Iris pigment epithelial cell (primary cell): ENCODE measurements around the gene HTATIP2.
A peak's percentile ranks its signal among the peaks of the same experiment; 100 is the strongest.
"Not testable (repeated sequence)": the region's sequence is repeated elsewhere in the genome, so short reads cannot be mapped to it uniquely, and the experiment has no call there.

Experiments used
- DNase-seq: peaks from one replicate; pipeline ENCODE4 v3.0.0-alpha.2; 2011; ENCODE audit warnings: low read depth

HTATIP2 gene

DNA sequence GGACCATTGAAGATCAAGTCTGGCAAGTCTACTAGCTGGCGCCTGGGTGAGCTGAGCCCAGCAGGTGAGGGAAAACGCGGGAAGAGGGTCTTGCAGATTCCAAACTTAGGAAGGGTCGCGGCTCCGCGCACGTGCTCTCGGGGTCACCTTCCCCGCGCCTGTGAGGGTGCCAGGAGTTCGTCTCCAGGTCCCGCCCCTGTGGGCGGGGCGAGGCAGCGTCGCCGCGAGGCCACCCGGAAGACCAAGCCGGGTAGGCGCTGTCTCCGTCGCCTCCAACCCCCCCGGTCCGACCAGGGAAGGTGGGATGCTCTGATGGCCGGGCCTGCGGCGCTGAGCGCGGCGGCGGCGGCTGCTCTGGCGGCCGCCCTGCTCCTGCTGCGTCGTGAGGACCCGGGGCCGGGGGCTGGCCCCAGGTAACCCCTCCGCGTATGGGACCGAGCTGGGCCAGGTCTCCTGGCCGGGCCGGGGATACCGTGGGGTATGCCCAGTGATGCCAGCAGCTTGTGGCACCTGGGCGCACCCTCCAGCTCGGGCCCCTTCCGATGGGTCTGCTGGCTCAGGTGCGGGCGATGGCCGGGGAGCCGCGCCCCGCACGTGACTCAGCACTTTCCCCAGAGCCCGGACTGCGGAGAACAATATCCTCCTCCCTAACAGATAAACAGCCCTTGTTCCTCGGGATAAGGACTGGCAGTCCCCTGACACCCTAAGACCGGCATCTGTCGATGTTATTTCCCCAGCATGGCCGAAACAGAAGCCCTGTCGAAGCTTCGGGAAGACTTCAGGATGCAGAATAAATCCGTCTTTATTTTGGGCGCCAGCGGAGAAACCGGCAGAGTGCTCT lies at the start of gene HTATIP2:
Gene HTATIP2 (plus strand): TSS at position 215 of the 841 bp plus-strand sequence. CDS start 524 bp downstream, at position 739.
- peak; percentile 61 for DNase-seq

DNA sequence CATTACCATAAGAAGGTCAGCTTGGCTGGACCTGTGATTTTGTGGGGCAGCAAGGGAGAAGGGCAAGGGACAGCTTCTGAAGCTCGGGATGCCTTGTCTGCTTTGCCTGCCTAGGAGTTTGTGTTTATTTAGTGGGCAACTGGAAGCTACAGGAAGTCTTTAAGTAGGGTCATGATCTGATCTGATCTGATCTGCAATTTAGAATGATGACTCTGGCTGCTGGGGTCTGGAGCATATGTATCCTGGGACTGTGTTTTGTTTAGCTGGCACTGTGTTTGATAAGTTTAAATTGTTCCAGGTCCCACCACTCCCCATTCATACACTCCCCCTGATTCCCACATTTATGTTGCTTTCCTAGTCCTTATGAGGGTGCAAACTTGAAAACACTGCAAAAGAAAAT lies 47.7 kb upstream of the HTATIP2 start:
- no peak for DNase-seq

DNA sequence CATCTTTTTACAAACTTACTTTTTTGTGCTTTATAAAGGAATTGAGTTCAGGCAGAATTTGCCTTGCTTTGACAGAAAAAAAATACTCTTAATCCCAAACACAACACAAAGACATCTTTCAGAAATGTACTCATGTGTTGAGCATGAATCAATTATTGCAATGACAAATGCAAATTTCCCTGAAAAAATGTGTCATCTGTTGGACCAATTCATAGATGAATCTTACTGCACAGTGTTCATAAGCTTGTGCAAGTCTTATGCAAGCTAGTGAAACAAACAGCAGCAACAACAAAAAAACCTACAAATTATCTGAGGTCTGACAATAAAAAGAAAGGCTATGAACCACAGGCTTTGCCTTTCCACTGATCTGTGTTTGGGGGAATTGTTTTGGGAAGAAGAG lies 42.3 kb upstream of the HTATIP2 start:
- no peak for DNase-seq

DNA sequence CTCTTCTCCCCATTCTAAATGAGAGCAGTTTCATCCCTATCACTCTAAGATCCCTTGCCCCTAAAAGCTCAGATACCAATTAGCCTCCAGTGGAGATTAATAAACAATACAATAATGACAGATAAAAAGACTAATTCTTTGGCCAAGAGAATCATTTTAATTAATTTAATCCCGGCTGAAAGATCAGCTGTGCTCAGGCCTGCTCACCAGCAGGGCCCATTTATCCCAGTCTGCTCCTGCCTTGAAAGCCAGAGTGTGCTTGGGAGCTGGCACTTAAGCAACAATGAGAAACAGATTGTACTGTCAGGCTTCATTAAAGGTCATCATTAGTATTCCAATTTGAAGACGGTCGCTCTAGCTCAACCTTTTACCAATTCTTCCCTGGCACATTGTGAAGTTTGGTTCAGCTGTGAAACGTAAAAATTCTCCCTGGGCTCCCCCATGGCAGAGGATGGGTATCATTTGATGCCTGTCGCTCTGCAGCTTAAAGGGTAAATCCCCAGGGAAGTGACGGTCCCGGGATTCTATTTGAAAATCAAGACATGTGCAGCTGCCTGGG lies 36.1 kb upstream of the HTATIP2 start:
- no peak for DNase-seq

DNA sequence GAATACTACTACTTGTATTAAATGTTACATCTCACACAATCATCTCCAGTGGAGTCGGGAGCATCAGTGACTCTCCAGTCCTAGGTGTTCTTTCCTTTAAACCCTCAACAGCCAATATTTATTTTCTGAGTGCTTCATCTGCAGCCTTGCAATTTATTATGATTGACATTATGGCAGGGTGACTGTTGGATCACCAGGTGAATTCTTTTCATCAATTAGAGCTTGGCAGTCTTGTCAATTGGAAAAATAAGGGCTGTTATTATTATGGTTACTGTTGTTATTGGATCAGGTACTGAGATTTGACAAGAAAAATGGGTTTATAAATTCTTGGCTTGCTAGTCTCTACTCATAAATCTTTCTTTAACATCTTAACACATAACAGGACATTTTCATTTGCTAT lies 27.5 kb upstream of the HTATIP2 start:
- no peak for DNase-seq

DNA sequence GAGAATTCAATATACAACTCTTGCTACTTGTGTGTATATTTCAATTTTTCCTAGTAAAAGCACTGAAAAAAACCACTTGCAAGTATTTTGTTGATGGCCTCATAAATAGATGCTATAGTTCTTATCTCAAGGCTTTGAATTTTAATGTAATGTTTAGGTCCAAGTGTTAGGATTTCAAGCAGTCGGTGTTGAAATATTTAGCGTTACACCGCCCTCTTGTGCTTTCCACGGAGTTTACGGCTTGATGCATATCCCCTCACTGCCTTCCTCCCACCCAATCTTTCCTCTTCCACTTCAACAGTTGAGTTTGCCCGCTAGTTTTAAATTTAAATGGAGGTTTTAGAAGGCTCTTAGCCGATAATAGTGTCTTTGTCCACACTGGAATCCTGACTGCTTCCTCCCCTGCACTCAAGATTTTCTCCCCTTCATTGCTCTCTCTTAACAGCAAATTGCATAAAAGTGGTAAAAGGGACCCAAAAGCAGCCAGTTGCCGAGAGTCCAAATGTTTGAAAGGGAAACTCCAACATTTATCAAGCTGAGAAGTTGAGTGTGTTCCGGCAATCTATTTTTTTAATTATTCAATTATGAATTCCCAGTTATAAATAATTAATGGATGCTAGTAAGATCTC lies 25.9 kb upstream of the HTATIP2 start:
- peak; percentile 29 for DNase-seq

DNA sequence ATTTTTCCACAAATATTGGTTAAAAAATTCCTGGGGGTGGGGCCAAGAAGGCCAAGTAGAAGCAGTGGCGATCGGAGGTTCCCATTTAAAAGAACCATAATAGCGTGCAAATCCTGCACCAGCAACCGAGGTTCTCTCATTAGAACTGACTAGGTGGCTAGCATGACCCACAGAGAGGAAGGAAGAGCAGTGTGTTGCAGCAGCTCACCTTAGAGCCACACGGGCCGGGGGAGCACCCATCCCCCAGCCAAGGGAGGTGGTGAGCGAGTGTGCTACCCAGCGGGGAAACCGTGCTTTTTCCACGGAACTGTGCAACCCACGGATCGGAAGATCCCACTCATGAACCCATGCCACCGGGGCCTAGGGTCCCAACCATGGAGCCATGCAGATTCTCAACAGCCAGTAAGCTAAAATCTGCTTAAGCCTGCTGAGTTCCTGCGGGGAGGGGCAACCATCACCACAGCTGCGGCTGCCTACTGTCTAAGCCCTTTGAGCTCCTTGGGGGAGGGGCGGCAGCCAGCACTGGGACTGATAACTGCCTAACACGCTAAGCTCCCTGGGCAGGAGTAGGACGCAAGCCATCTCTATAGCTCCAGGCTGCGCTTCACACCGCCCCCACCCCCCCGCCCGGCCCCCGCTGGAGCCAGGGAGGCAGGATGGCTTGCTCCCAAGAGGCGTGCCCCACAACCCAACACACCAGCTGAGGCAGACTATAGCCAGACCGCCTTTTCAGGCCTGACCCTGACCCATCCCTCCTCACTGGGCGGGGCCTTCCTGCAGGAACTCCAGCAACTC lies 21.0 kb upstream of the HTATIP2 start:
- no peak for DNase-seq

DNA sequence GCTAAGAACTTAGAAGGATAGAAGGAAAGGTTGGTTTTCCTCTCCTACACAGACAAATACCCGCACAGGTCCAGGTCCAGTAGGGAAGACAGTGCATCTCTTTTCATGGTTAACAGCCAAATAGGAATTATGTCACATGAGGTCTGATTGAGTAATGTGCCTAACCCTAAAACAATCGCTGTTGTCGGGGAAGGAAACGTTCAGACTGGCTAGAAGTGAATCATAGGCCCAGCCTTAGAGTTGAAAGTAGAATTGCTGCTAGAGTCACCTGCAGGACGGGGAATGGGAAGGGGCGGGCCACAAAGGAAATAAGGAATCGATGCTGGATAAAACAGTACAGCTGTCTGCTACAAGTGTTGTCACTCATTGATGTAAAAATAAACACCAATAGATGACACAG lies 12.4 kb upstream of the HTATIP2 start:
- no peak for DNase-seq

DNA sequence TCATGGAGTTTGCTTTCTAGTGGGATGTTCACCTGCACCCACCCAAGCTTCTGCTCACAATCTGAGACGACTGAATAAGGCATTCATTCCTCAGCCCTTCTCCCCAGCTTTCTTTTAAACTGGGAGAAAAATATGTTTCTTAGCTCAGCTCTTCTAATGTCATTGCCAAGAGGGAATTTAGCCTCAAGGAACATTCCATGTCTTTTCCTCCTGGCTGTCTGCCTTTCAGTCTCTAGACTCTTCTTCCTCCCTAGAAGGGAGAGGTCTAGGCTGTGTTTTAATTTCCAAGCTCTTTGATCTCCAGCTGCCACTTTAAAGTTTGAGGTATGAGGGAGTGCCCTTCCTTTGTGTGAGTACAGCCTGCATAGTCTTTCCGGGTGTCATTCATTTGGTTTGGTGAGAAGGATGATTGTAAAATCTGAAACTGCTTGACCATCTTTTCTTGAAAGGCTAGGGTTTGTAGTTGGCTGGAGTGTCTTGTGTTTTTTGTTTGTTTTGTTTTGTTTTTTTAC lies 11.7 kb upstream of the HTATIP2 start:
- DNase-seq = no peak

DNA sequence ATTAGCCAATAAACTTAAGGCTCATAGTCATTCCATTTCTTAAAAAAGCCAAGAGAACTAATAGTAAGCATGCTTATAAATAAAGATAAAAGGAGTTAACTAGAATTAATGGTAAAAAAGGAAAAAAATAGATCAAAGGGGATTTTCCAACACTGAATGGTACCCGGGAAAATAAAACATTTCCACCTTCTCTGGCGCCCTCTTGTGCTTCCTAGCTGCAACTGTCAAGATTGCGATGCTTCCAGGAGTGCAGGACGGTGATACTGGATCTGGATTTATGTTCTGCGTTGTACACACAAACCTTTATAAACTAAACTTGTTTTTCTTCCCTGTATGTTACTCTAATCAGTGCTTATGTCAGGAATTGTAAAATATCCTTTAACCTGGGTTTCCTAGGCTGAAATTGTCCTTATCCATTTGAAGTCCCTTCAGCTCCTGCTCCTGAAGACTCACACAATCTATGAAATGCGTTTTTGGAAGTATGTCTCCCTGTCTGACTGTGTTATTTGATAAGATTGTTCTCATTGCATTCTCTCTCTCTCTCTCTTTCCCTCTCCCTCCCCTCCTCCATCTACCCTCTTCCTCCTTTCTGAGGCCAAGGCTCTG lies 9.6 kb upstream of the HTATIP2 start:
- DNase-seq = peak; percentile 50

DNA sequence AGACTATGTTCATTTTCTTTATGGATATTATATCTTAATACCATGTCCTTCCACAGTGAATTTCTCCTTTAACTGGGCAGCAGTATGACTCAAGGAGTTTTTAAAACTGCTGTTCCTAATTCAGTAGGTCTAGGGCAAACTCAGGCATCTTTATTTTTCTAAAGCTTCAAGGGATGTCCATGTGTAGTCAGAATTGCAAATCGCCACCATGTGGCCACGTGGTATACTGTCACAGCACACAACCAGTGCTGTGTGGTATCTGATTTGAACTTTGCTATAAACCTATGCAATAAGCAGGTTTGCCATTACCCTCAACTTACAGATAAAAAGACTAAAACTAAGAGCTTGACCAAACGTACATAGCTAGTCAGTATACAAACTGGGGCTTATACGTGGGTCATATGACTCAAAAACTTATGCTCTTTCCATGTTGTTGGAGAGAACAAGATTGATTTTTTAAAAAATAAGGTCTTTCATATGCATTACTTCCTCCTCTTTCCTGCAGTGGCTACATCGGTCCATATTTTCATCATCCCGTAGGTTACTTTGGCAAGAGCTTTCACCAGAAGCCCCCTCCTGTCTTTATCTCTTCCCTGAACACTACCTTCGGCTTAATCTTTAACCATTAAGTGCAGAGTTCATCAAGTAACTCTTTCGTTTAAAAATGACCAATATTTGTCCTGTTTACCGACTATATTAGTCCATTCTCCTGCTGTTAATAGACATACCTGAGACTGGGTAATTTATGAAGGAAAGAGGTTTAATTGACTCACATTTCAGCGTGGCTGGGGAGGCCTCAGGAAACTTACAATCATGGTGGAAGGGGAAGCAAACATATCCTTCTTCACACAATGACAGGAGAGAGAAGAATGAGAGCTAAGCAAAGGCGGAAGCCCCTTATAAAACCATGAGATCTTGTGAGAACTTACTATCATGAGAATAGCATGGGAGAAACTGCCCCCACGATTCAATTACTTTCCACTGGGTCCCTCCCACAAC lies 8.0 kb upstream of the HTATIP2 start:
- DNase-seq = peak; percentile 41

DNA sequence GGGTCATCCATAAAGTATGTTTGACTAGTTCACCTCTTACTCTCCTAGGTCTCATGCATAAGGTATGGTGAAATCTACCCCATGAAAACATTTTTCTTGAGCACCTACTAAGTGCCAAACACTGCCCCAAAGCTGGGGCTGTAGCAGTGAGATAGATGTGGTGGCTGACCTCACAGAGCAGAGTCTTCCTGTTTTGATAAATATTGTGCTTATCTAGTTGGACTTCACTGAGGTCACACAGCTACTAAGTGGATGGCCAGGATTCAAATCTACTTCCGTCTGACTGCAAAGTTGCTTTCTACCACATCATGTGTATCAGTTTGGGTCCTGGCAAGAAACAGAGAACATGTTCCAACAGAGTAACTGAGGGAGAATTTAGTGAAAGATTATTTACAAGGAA lies 6.4 kb upstream of the HTATIP2 start:
- DNase-seq = no peak

DNA sequence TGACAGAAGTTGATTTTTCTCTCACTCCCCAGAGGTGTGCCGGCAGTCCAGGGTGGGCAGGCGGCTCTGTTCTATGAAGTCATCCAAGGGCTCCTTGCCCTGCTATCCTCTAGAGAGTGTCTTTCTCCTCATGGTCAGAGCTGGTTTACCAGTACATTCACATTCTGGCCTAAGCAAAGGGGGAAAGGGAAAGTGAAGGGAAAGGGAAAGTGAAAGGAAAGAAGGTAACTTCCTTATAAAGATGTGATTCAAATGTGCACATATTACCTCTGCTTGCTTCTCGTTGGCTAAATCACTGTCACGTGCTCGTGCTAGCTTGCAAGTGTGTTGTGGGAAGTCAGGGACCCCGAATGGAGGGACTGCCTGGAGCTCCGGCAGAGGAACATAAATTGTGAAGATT lies 2.9 kb upstream of the HTATIP2 start:
- DNase-seq = peak; percentile 63

DNA sequence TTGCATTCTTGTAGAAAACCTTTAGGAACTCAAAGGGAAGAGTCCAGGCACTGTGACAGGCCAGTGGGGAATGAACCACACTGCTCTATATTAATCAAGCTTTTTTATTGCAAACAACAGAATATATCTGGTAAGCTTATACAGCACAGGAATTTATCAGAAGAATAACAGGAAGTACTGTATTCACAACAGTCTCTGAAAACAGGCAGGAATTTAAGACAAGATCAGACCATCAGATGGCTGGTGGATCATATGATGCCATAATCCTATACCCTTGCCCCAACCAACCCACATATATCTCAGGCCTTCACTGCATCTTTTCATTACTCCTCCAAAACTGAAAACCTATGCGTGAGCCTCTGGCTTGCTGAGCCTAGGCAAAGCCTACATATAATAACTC lies 1.0 kb upstream of the HTATIP2 start:
- DNase-seq = peak; percentile 20

DNA sequence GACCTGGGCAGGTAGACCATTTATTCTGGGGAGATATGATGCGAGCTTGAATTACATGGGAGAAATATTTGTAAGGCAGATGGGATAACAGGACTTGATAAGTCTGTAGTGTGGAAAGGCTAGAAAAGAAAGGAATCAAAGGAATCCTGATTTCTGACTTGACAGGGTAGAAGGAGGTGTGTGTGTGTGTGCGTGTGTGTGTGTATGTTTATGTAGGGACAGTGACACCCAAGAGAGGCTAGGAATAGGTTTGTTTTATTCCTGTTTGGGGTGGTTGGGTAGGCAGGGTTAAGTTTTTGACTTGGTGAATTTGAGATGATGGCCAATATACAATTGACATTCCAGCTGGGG lies 390 bp upstream of the HTATIP2 start:
- no peak for DNase-seq

DNA sequence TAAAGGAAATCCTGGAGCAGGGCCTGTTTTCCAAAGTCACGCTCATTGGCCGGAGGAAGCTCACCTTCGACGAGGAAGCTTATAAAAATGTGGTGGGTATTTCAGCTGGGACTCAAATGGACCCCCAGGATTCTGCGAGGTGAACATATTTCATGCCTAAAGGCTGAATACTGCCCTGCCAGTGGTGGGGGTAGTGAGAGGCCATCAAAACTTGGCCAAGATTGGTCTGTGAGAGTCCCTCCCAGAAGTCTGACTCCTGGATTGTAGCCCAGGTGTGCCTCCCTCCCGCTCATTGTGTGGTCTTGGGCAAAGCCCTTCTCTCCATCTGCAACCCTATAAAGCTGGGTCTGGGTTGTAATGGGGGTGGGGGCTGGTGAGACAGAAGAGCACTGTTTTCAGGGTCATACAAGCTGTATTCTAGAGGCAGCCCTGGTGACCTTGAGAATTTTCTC lies 853 bp downstream of the HTATIP2 start:
- DNase-seq = no peak

DNA sequence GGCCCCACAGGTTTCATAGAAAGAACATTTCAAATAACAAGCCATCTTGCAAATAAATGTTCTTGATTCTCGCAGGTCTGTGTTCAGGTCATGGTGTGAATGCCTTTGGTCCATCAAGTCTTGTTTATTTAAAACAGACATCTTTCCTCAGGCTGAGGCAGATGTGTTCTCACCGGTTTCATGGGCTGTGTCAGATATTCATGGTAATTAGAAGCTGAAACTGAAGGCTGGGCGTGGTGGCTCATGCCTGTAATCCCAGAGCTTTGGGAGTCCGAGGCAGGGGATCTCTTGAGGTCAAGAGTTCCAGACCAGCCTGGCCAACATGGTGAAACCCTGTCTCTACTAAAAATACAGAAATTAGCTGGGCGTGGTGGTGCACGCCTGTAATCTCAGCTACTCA lies 2.0 kb downstream of the HTATIP2 start:
- not testable (repeated sequence) for DNase-seq

DNA sequence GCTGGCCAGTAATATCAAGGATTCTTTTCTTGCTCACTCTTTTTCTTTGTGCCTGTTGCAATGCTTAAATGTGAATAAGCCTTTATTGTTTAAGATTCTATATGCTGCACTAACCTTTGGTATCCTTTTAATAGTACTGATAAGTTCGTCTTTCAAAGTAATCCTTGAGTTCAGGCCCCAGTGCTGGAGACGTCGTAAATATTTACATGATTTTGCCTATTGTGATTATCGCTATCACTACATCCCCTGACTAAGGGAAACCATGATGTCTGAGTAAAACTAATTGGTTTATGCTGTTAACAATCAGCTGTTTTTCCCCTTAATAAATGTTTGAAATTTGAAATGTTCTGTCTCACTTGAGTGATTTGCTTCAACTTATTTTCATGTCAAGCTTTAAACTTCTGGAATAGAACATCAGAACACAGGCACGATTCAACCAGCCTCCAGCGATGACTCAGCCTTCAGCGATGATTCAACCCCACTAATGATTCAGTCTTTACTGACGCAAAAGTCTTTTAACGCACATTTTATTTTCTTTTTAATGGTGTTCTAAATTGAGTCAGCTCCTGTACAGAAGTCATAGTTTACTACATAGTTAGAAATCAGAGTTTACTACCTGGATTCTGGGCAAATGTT lies 3.9 kb downstream of the HTATIP2 start:
- DNase-seq = peak; percentile 91

DNA sequence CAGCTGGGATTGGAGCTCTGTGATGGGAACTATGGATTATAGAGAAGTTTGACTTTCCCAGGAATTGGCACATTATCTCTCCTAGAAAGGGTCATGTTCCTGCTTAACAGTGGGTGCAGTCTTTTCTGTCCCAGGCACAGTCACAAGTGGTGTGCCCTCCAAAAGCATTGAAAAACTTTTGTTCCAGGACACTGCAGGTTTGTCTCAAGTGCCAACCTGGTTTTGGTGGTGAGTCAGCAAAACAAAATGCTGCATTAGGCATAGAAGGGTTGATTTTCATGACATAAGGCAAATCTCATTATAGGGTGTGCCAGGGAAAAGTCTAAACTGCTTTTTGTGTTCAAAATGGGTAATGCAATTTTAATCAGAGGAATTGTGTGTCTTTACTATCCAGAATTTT lies 4.9 kb downstream of the HTATIP2 start:
- no peak for DNase-seq

DNA sequence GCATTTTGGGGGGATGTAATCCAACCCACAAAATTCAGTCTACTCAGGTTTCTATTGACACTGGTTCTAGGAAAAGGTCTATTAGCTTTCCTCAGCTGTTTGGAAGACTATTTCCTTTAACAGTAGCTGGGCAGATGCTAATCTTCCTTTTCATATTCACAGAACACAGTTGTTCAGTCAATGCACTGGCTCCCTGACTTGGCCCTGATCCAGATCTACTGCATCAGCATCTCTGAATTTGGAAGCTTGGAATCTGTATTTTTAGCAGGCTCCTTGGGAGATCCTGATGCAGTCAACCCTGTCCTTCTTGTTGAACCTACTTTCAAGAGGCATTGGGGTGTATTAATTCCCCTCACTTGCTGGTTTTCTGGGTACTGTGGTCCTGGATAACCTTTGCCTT lies 6.3 kb downstream of the HTATIP2 start:
- DNase-seq = no peak
